Measurements from ENCODE around the gene PTTG1IP.

Gene PTTG1IP

DNA sequence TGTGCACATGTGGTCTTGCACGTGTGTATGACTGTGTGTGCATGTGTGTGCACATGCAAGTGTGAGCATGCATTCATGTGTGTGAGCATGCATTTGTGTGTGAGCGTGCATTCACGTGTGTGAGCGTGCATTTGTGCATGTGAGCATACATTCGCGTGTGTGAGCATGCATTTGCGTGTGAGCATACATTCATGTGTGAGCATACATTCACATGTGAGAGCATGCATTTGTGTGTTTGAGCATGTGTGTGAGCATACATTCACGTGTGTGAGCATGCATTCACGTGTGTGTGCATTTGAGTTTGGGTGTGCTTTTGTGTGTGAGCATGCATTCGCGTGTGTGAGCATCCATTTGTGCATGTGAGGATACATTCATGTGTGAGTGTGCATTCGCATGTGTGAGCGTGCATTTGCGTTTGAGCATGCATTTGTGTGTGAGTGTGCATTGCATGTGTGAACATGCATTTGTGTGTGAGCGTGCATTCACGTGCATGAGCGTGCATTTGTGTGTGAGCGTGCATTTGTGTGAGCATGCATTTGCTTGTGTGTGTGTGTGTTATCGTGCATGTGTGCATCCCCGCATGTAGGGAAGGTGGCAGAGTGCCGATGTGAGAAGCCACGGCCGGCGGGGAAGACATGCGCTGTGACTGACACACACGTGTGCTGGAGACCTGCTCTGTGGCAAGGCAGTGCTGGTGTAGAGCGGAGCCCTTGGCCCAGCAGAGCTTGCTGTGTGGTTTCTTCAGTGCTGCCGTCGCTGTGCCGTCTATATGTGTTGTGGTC, 29.0 kb upstream of the PTTG1IP start:
- no peak overlapping the region for H3K27ac ChIP-seq
- TF ChIP-seq ZFX (IDR thresholded peaks at IDR 0.05) (no peak), CTCF (conservative IDR thresholded peaks at IDR 0.05) (no peak)

GRCh38 chr21:44901391-44902074, 28.0 kb upstream of the PTTG1IP start:
- TF ChIP-seq CTCF (conservative IDR thresholded peaks at IDR 0.05) (no peak), ZFX (IDR thresholded peaks at IDR 0.05) (no peak)
- H3K27ac ChIP-seq: peak overlapping the region; percentile 38; the same call in 1 of the 2 replicates

- TF ChIP-seq ZFX (IDR thresholded peaks at IDR 0.05): no peak
- no peak for TF ChIP-seq CTCF (conservative IDR thresholded peaks at IDR 0.05)
- H3K27ac ChIP-seq: peak overlapping the region; percentile 38; the same call in 1 of the 2 replicates
Observed at GRCh38 chr21:44900559-44901251, 27.2 kb upstream of the PTTG1IP start.

- no peak overlapping the region for H3K27ac ChIP-seq
- no peak for TF ChIP-seq CTCF (conservative IDR thresholded peaks at IDR 0.05)
- TF ChIP-seq ZFX (IDR thresholded peaks at IDR 0.05): no peak
Observed at GRCh38 chr21:44899768-44900558, 26.5 kb upstream of the PTTG1IP start.

GRCh38 chr21:44898851-44899767, 25.6 kb upstream of the PTTG1IP start:
- TF ChIP-seq ZFX (IDR thresholded peaks at IDR 0.05): no peak
- TF ChIP-seq CTCF (conservative IDR thresholded peaks at IDR 0.05): no peak
- H3K27ac ChIP-seq: no peak overlapping the region

- no peak overlapping the region for H3K27ac ChIP-seq
- TF ChIP-seq ZFX (IDR thresholded peaks at IDR 0.05) (no peak), CTCF (conservative IDR thresholded peaks at IDR 0.05) (no peak)
Observed at GRCh38 chr21:44898011-44898488, 24.6 kb upstream of the PTTG1IP start.

Data from C4-2B (cell line).